Left lung (tissue), 10 donors: ENCODE data around the gene OR2Z1. TPM values are rescaled to one million over a fixed set of nuclear protein-coding genes. Genes with fewer than 3 reads are reported as not detected.

Experiments
- ATAC-seq: fragments of 200-7000 bp; cut with Tn5 transposase; one replicate; pipeline ENCODE4 v1.9.1; 2020; ENCODE audit warnings: moderate library complexity
- DNase-seq, 4 donors: peaks; one replicate each; pipeline ENCODE4 v3.0.0-alpha.2; 2013 to 2020
- H3K27ac ChIP-seq, 2 donors: fragments of 200-600 bp; sonication (generic) in 1 of 2; one replicate each; pipeline versions ENCODE4 v1.5.0 to v1.8.0; 2020 to 2021
- H3K27me3 ChIP-seq, 2 donors: fragments of 200-600 bp; sonication (generic) in 1 of 2; one replicate each; pipeline versions ENCODE4 v1.5.0 to v1.8.0; 2020 to 2021
- H3K36me3 ChIP-seq, 2 donors: fragments of 200-600 bp; sonication (generic) in 1 of 2; one replicate each; pipeline versions ENCODE4 v1.5.0 to v1.8.0; 2020 to 2021
- H3K4me1 ChIP-seq, 2 donors: fragments of 200-600 bp; one replicate each; pipeline ENCODE4 v1.8.0; 2021
- H3K4me3 ChIP-seq, 2 donors: fragments of 200-600 bp; sonication (generic) in 1 of 2; one replicate each; pipeline versions ENCODE4 v1.5.0 to v1.8.0; 2020 to 2021; ENCODE audit warnings: mild to moderate bottlenecking in 1 of 2
- H3K9me3 ChIP-seq, 2 donors: fragments of 200-600 bp; sonication (generic) in 1 of 2; one replicate each; pipeline versions ENCODE4 v1.5.0 to v1.8.0; 2020 to 2021
- intact Hi-C, 2 donors: fragments of 100-400 bp; cut with DNase I; formaldehyde crosslinking; loops; one replicate each; pipeline versions ENCODE4 v1.11.2 to v1.14.2; 2022
- polyA plus RNA-seq, 6 donors: library from polyadenylated mRNA; unstranded; fragments of 120-200 nt; gene quantifications; one replicate each; pipeline ENCODE4 v1.2.1, GENCODE V29; 2013; ENCODE audit not compliant: insufficient read length in 6 of 6
- total RNA-seq, 2 donors: library from RNA; stranded (reverse); fragmentation: NEBNext Ultra II Directional; extraction: Animal tissue kit (Norgen Biotek cat#: 25700); gene quantifications; one replicate each; pipeline ENCODE4 v1.2.1, GENCODE V29; 2021
- TF ChIP-seq, protein P1 (sequence below), 2 donors: fragments of 200-600 bp; sonication (generic) in 1 of 2; IDR thresholded peaks; one replicate each; pipeline versions ENCODE4 v1.5.0 to v1.8.0; 2021; ENCODE audit warnings: antibody characterized with exemption in 2 of 2
- donor health status: DM: no; HTN: yes; CAD: no.
- donor health status: DM: no; HTN: no; CAD: no.

The OR2Z1 gene
- total and polyA plus RNA-seq, 8 donors = not detected

DNA sequence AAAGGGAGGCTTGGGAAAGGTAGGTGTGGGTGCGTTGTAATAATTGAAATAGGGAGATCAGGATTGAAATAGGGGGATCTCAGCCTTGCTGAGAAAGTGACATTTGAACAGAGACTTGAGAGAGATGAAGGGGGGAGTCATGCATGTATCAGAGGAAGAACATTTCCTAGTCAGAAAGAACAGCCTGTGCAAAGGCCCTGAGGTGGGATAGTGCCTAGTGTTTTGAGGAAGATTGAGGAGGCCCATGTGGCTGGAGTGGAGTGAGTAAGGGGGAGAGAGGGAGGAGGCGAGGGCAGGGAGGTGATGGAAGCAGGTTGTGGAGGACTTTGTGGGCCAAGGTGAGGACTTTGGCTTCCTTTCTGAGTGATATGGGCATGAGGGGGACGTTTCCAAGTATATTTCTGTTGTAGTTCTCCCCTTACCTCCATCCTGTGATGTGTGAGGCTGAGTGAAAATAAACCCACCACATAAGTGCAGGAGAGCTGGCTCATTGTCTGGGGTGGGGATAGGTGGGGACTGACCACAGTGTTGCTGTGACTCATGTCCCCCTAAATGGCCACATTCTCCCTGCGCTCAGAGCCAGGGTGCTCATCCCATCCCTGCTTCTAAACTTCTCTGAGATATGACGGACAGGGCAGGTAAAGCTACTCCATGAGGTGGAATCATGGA is 40.6 kb upstream of the OR2Z1 start:
- ATAC-seq = no peak
- no peaks in the 10 kb centered on the region for H3K27me3 ChIP-seq
- no peak overlapping the region for H3K27ac ChIP-seq
- intact Hi-C loops = no loop called here
- TF ChIP-seq, protein P1, sequence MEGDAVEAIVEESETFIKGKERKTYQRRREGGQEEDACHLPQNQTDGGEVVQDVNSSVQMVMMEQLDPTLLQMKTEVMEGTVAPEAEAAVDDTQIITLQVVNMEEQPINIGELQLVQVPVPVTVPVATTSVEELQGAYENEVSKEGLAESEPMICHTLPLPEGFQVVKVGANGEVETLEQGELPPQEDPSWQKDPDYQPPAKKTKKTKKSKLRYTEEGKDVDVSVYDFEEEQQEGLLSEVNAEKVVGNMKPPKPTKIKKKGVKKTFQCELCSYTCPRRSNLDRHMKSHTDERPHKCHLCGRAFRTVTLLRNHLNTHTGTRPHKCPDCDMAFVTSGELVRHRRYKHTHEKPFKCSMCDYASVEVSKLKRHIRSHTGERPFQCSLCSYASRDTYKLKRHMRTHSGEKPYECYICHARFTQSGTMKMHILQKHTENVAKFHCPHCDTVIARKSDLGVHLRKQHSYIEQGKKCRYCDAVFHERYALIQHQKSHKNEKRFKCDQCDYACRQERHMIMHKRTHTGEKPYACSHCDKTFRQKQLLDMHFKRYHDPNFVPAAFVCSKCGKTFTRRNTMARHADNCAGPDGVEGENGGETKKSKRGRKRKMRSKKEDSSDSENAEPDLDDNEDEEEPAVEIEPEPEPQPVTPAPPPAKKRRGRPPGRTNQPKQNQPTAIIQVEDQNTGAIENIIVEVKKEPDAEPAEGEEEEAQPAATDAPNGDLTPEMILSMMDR (IDR thresholded peaks at IDR 0.05) = no peak
- no peak overlapping the region for H3K4me3 ChIP-seq
- H3K4me1 ChIP-seq = no peaks in the 10 kb centered on the region
- H3K36me3 ChIP-seq = no peaks in the 10 kb centered on the region
- H3K9me3 ChIP-seq = no peaks in the 10 kb centered on the region
- no peak for DNase-seq

GRCh38 chr19:8681345-8682029 is 39.9 kb upstream of the OR2Z1 start:
- Histone ChIP-seq H3K27me3 (no peaks in the 10 kb centered on the region), H3K27ac (no peak overlapping the region), H3K4me3 (no peak overlapping the region), H3K36me3 (no peaks in the 10 kb centered on the region), H3K9me3 (no peaks in the 10 kb centered on the region), H3K4me1 (no peaks in the 10 kb centered on the region)
- no peak for ATAC-seq
- TF ChIP-seq, protein P1 (IDR thresholded peaks at IDR 0.05) = no peak
- DNase-seq = no peak
- intact Hi-C loops = no loop called here

DNA sequence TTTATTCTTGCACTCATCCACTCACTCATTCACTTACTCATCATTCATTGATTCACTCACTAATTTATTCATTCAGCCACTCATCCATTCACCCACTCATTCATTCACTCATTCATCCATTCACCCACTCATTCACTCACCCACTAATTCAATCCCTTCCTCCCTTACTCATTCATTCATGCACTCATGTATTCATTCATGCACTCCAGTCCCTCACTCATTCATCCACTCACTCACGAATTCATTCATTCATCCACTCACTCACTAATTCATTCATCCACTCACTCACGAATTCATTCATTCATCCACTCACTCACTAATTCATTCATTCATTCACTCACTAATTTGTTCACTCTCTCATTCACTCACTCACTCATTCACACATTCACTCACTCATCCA is 39.0 kb upstream of the OR2Z1 start:
- intact Hi-C loops = no loop called here
- ATAC-seq = no peak

DNA sequence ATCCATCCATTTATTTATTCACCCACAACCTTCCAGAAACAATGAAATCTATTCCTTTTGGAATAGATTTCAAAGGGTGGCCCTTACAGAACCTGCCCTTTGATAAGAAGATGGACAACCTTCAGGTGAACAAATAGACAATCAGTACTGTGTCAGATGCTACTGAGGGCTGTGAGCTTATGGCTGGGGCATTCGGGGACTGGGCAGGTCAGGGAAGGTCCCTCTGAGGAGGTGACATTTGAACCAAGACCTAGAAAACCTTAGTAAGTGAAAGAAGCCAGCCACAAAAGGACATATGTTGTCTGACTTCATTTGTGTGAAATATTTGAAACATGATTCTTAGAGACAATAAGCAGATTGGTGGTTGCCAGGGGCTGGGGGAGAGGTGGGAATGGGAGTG is 38.5 kb upstream of the OR2Z1 start:
- Histone ChIP-seq H3K27ac (no peak overlapping the region), H3K36me3 (no peaks in the 10 kb centered on the region), H3K4me1 (no peaks in the 10 kb centered on the region), H3K4me3 (no peak overlapping the region), H3K9me3 (no peaks in the 10 kb centered on the region), H3K27me3 (peaks cover 0 to 1% of the 10 kb centered on the region in 2 donors)
- TF ChIP-seq, protein P1 (IDR thresholded peaks at IDR 0.05) = no peak
- intact Hi-C loops = no loop called here
- no peak for ATAC-seq
- no peak for DNase-seq

More for the DNA sequence above, 39.0 kb upstream of the OR2Z1 start:
- no peaks in the 10 kb centered on the region for H3K36me3 ChIP-seq
- no peaks in the 10 kb centered on the region for H3K27me3 ChIP-seq
- no peaks in the 10 kb centered on the region for H3K4me1 ChIP-seq
- no peak overlapping the region for H3K4me3 ChIP-seq
- H3K9me3 ChIP-seq = no peaks in the 10 kb centered on the region
- DNase-seq = no peak
- TF ChIP-seq, protein P1 (IDR thresholded peaks at IDR 0.05) = no peak
- H3K27ac ChIP-seq = no peak overlapping the region

- no peak for ATAC-seq
- intact Hi-C loops = no loop called here
- no peaks in the 10 kb centered on the region for H3K36me3 ChIP-seq
These were observed 37.2 kb upstream of the OR2Z1 start for GRCh38 chr19:8684001-8684902.

More at GRCh38 chr19:8684001-8684902, 37.2 kb upstream of the OR2Z1 start:
- H3K27me3 ChIP-seq = peaks cover 0 to 9% of the 10 kb centered on the region in 2 donors
- no peak overlapping the region for H3K27ac ChIP-seq
- no peaks in the 10 kb centered on the region for H3K9me3 ChIP-seq
- TF ChIP-seq, protein P1 (IDR thresholded peaks at IDR 0.05) = no peak
- DNase-seq = no peak
- H3K4me3 ChIP-seq = no peak overlapping the region
- H3K4me1 ChIP-seq = no peaks in the 10 kb centered on the region
